A673 (cell line): ENCODE measurements around the gene ASMTL. TPM values are rescaled to one million over a fixed set of nuclear protein-coding genes. Genes with fewer than 3 reads are reported as not detected.

Source experiments
- BruUV-seq: library from RNA; stranded (reverse); fragments of 400-500 nt; replicated peaks from 2 replicates; lab custom pipeline; 2021; lab: Mats Ljungman, UMichigan
- CTCF ChIA-PET: fragments of 300-600 bp; sonication (Branson Sonifier 250); formaldehyde crosslinking; loops from one replicate; lab custom pipeline; 2022; ENCODE audit warnings: antibody characterized with exemption; lab: Charles Lee
- POLR2A ChIA-PET: fragments of 300-600 bp; sonication (Branson Sonifier 250); formaldehyde crosslinking; loops from one replicate; lab custom pipeline; 2022; ENCODE audit warnings: antibody characterized with exemption; ENCODE audit not compliant: low non-redundant PET; lab: Charles Lee
- DNase-seq: peaks from one replicate; pipeline ENCODE4 v3.0.0-alpha.2; 2015; ENCODE audit warnings: low spot score
- H3K27ac ChIP-seq: fragments of 200-600 bp; sonication (generic); 2 replicates; pipeline ENCODE4 v1.5.1; 2016; ENCODE audit warnings: mixed run types, low read depth, mild to moderate bottlenecking, mixed read lengths, antibody characterized with exemption, low read length; ENCODE audit not compliant: poor library complexity, severe bottlenecking
- H3K27me3 ChIP-seq: fragments of 200-600 bp; sonication (generic); replicated peaks from 2 replicates; pipeline ENCODE4 v1.6.1; 2017; ENCODE audit warnings: mixed run types, low read depth, mild to moderate bottlenecking, mixed read lengths, antibody characterized with exemption, low read length; ENCODE audit not compliant: insufficient read depth, poor library complexity
- H3K36me3 ChIP-seq: fragments of 200-600 bp; sonication (generic); 2 replicates; pipeline ENCODE4 v1.6.1; 2016; ENCODE audit warnings: mixed run types, mild to moderate bottlenecking, mixed read lengths, antibody characterized with exemption, low read length; ENCODE audit not compliant: insufficient read depth, poor library complexity, severe bottlenecking
- H3K4me1 ChIP-seq: fragments of 200-600 bp; sonication (generic); 2 replicates; pipeline ENCODE4 v1.6.1; 2017; ENCODE audit warnings: mixed run types, mild to moderate bottlenecking, mixed read lengths, antibody characterized with exemption, low read length; ENCODE audit not compliant: insufficient read depth, poor library complexity, severe bottlenecking
- H3K4me3 ChIP-seq: fragments of 200-600 bp; sonication (generic); 2 replicates; pipeline ENCODE4 v1.5.1; 2016; ENCODE audit warnings: low read depth, mixed run types, mild to moderate bottlenecking, mixed read lengths, low read length; ENCODE audit not compliant: poor library complexity, severe bottlenecking
- H3K9me3 ChIP-seq: fragments of 200-600 bp; sonication (generic); 2 replicates; pipeline ENCODE4 v1.6.1; 2016; ENCODE audit warnings: mixed run types, low read depth, mild to moderate bottlenecking, mixed read lengths, antibody characterized with exemption, low read length; ENCODE audit not compliant: poor library complexity, severe bottlenecking
- EZH2 ChIP-seq: fragments of 200-600 bp; sonication (generic); IDR thresholded peaks from 2 replicates; pipeline ENCODE4 v1.6.1; 2017; ENCODE audit warnings: borderline replicate concordance, low read depth, mild to moderate bottlenecking, mixed read lengths, antibody characterized with exemption, low read length; ENCODE audit not compliant: poor library complexity, severe bottlenecking
- intact Hi-C: fragments of 100-400 bp; cut with micrococcal nuclease; formaldehyde crosslinking; loops from one replicate; pipeline ENCODE4 v1.10.0; 2022; ENCODE audit not compliant: unreplicated experiment
- total RNA-seq: library from RNA; stranded (reverse); gene quantifications from 2 replicates; pipeline ENCODE4 v1.2.3, GENCODE V29; 2021
- TF ChIP-seq, protein P1 (sequence below): fragments of 300-800, 200-600 bp; sonication (generic); conservative IDR thresholded peaks from 2 replicates; pipeline ENCODE4 v1.5.1; 2017; ENCODE audit warnings: low read depth, mild to moderate bottlenecking, antibody characterized with exemption, low read length, moderate library complexity, mixed read lengths

ASMTL gene
- total RNA-seq, 1 experiment from 2014 or later: 24.9 TPM

DNA sequence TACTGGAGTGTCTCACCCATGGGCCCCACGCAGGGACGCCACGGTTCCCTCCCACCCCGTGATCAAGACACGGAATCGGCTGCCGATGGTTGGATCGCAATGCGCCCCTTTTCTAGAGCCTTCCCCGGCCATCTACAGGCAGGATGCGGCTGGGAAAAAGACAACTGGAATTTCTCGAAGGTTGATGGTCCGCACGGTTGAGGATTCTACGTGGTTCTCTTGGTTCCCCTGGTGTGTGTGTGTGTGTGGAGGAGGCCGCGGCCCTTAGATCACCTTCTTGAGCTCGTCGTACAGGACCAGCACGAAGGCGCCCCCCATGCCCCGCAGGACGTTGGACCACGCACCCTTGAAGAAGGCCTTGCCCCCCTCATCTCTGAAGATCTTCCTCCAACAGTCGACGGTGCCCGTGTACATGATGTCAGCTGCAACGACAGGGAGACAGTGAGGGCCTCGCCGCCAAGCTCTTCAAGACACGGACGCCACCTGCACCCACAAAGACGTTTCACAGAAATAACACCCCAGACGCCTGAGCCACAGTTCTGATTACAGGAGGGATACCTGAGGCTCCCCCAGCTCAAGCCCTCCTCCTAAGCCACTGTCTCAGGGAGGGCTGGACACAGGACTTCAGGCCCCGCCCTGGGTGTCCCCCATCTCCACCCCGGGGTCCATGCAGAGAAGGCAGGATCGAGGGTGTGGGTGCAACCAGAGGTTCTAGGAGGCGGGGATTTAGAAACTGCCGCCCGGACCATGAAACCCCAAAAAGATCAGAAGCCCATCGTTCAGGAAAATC is 66.2 kb downstream of the ASMTL start:
- ChIA-PET POLR2A (no interaction called here), CTCF (no interaction called here)
- Histone ChIP-seq H3K27me3 (no peaks in the 10 kb centered on the region), H3K4me1 (peaks cover 18% of the 10 kb centered on the region), H3K9me3 (no peaks in the 10 kb centered on the region), H3K4me3 (no peak overlapping the region), H3K36me3 (peaks cover 81% of the 10 kb centered on the region), H3K27ac (peak overlapping the region; percentile 10)
- intact Hi-C loops: loop anchor here (10.0 kb wide), 1 partner anchor 142 kb away; no protein-coding TSS in a partner anchor
- BruUV-seq: no TSS peak
- TF ChIP-seq EZH2: no peak
- TF ChIP-seq, protein P1, sequence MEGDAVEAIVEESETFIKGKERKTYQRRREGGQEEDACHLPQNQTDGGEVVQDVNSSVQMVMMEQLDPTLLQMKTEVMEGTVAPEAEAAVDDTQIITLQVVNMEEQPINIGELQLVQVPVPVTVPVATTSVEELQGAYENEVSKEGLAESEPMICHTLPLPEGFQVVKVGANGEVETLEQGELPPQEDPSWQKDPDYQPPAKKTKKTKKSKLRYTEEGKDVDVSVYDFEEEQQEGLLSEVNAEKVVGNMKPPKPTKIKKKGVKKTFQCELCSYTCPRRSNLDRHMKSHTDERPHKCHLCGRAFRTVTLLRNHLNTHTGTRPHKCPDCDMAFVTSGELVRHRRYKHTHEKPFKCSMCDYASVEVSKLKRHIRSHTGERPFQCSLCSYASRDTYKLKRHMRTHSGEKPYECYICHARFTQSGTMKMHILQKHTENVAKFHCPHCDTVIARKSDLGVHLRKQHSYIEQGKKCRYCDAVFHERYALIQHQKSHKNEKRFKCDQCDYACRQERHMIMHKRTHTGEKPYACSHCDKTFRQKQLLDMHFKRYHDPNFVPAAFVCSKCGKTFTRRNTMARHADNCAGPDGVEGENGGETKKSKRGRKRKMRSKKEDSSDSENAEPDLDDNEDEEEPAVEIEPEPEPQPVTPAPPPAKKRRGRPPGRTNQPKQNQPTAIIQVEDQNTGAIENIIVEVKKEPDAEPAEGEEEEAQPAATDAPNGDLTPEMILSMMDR: no peak
- DNase-seq: no peak

DNA sequence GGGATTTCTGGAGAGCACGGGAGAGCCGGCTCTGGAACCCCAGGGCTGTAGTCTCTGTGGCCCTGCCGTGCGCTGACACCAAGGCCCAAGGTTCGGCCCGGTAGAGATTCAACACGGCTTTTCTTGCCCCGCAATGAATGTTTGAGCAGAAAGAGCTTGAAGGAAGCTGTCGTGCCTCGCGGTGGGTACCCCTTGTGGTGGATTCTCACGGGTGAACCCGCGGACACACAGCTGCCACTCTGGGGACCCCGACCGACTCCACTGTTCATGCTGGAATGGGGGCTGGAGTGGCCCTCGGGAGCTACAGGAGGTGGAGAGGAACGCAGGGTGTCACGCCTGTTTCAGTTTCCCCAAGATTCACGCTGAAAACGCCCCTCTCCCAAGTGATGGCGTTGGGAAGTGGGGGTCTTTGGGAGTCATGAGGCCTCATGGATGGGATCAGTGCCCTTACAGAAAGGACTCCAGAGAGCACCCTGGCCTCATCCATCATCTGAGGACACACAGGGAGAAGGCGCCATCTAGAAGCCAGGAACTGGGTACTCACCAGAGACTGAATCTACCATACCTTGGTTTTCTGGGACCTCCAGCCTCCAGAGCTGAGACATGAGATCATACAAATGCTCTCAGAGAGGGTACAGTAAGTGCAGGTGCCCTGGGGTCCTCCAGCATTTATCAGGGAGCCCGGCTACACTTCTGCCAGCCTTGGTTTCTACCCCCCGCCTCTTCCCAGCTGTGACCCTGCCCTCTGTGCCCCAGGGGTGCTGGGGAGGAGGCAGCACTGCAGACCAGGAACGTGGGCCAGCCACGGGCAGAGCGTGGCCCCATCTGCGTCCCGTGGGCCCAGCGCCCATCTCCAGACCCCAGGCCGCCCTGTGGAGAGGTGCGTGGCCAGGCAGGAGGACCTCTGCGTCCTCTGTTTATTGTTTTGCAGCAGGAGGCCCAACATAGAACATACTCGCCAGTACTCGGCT is 67.2 kb downstream of the ASMTL start:
- Histone ChIP-seq H3K4me1 (peaks cover 13% of the 10 kb centered on the region), H3K27ac (no peak overlapping the region), H3K27me3 (no peaks in the 10 kb centered on the region), H3K4me3 (no peak overlapping the region), H3K9me3 (no peaks in the 10 kb centered on the region), H3K36me3 (peaks cover 72% of the 10 kb centered on the region)
- TF ChIP-seq, protein P1: no peak
- no peak for TF ChIP-seq EZH2
- intact Hi-C loops: loop anchor here (10.0 kb wide), 1 partner anchor 141 kb away; no protein-coding TSS in a partner anchor
- CTCF ChIA-PET: no interaction called here
- DNase-seq: no peak
- POLR2A ChIA-PET: no interaction called here
- no TSS peak for BruUV-seq

DNA sequence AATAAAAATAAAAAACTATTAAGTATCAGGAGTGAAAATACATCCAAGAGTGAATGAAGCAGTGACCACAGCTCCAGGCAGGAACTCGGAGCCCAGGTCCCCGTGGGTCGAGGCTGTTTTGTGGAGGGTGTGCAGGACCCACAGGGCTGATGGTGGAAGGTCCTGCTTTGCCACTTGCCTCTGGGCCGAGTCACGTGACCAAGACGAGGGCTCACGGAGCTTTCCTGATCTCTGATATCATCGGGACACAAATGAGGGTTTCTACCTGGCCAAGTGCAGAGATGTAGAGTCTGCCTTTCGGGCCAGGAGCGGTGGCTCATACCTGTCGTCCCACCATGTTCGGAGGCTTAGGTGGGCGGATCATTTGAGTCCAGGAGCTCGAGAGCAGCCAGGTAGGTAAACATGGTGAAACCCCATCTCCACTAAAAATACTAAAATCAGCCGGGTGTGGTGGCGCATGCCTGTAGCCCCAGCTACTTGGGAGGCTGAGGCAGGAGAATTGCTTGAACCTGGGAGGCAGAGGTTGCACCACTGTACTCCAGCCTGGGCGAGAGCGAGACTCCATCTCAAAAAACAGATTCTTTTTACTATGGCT is 68.0 kb downstream of the ASMTL start:
- BruUV-seq: no TSS peak
- Histone ChIP-seq H3K27me3 (no peaks in the 10 kb centered on the region), H3K9me3 (no peaks in the 10 kb centered on the region), H3K4me3 (no peak overlapping the region), H3K36me3 (peaks cover 64% of the 10 kb centered on the region), H3K27ac (no peak overlapping the region), H3K4me1 (peaks cover 5% of the 10 kb centered on the region)
- TF ChIP-seq EZH2: no peak
- TF ChIP-seq, protein P1: no peak
- intact Hi-C loops: loop anchor here (10.0 kb wide), 1 partner anchor 140 kb away; no protein-coding TSS in a partner anchor
- CTCF ChIA-PET: no interaction called here
- POLR2A ChIA-PET: no interaction called here
- DNase-seq: no peak
